SIG-M5 treated with dmso at 0.1 percent for 504 hours (cell line): ENCODE data around the gene C2orf42.
A peak's percentile ranks its signal among the peaks of the same experiment; 100 is the strongest.
"Not testable (repeated sequence)": the region's sequence is repeated elsewhere in the genome, so short reads cannot be mapped to it uniquely, and the experiment has no call there.

Experiments used
- DNase-seq: peaks from one replicate; lab custom pipeline; 2025; ENCODE audit not compliant: unreplicated experiment; lab: John Stamatoyannopoulos, UW

Gene C2orf42

GRCh38 chr2:70133127-70133452 lies 57.7 kb downstream of the C2orf42 start:
- DNase-seq, result no peak

- DNase-seq, result peak; percentile 51
These were observed 58.3 kb downstream of the C2orf42 start for GRCh38 chr2:70132244-70133126.

GRCh38 chr2:70131344-70132143 lies 59.3 kb downstream of the C2orf42 start:
- DNase-seq, result not testable (repeated sequence)

GRCh38 chr2:70128005-70128404 lies 62.8 kb downstream of the C2orf42 start:
- DNase-seq, result no peak

GRCh38 chr2:70126413-70126812 lies 64.4 kb downstream of the C2orf42 start:
- no peak for DNase-seq

GRCh38 chr2:70125498-70125898 lies 65.3 kb downstream of the C2orf42 start:
- DNase-seq, result no peak

- DNase-seq, result peak; percentile 63
These were observed 65.8 kb downstream of the C2orf42 start for GRCh38 chr2:70124983-70125480.

- no peak for DNase-seq
These were observed 67.0 kb downstream of the C2orf42 start for GRCh38 chr2:70123829-70124116.

GRCh38 chr2:70123051-70123828 lies 67.6 kb downstream of the C2orf42 start:
- DNase-seq, result no peak

GRCh38 chr2:70122470-70122869 lies 68.3 kb downstream of the C2orf42 start:
- no peak for DNase-seq

- no peak for DNase-seq
These were observed 69.0 kb downstream of the C2orf42 start for GRCh38 chr2:70121627-70122372.

GRCh38 chr2:70118798-70119454 lies 71.9 kb downstream of the C2orf42 start:
- no peak for DNase-seq

- no peak for DNase-seq
These were observed 73.8 kb downstream of the C2orf42 start for GRCh38 chr2:70116936-70117552.

- DNase-seq, result no peak
These were observed 75.0 kb downstream of the C2orf42 start for GRCh38 chr2:70115646-70116442.

GRCh38 chr2:70113359-70114070 lies 77.3 kb downstream of the C2orf42 start:
- no peak for DNase-seq

GRCh38 chr2:70111752-70112591 lies 78.8 kb downstream of the C2orf42 start:
- DNase-seq, result no peak

- DNase-seq, result not testable (repeated sequence)
These were observed 80.4 kb downstream of the C2orf42 start for GRCh38 chr2:70110397-70110796.
